ENCODE data around the gene GRID2IP. TPM values are rescaled to one million over a fixed set of nuclear protein-coding genes. Genes with fewer than 3 reads are reported as not detected.

GRID2IP gene
- total RNA-seq, 4 donors from 2014 or later = 0.21 to 0.49 TPM; not detected in 2

DNA sequence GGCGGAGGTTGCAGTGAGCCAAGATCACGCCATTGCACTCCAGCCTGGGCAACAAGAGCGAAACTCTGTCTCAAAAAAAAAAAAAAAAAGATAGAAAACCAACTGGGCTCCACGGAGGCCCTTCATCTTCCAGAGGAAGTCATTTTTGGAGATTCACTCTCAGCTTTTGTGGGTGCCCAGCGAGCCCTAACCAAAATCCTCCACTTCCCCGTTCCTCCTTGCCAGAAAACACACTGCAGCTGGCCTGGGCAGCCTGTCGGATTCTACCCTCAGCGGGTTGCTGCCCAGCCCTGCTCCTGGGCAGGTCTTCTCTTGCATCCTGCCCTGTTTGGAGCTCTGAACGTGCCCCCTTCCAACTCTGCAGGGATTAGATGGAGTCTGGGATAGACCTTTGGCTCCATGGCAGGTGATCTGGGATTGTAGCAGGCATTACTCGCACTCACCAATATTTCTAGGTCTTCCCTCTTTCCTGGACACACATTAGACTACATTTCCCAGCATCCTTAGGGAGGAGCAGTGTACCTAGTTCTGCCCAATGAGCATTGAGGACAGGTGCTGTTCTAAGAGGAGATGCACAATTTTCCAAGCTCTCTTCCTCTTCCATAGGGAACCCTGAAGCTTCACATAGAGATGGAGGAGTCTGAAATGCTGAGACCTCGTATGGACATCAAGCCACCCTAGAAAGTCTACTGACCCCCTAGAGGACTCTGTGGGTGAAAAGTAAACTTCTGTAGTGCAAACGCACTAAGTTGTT, 4.6 kb downstream of the GRID2IP start:
- Histone ChIP-seq H3K27me3 (no peaks in the 10 kb centered on the region), H3K27ac (no peak overlapping the region)

DNA sequence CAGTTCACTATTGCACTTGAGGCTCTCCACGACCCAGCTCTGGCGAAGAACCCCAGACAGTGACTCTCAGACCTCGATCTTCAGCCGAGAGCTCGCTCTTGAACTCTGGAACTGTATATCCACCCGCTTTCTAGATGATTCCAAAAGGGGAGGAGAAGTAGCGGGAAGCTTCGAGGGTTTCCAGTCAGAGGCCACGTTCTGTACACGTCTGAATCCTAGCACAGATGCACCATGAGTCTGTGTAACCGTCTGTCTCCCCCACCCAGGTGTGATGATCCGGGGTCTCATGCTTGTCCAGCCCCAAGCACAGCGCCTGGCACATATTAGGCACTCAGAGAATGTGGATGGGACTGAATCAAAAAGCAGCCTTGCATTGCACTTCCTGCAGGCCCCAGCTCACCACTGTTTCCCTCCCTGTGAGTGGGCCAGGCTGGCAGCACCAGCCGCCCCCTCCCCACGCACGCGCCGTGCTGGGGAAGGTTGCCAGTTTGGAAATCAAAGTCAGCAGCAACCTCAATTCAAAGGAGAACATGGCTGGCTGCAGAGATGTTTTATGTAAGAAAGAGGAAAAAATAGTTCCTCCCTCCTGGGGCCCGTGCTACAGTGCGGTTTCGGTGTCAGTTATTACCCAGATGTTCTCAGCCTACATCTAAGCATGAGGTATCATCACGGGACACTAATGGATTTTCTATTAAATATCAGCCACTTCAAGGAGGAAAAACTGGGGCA, 5.7 kb downstream of the GRID2IP start:
- intact Hi-C loops (cut with DNase I; ENCODE audit: low total_unique reads) = no loop called here
- H3K4me1 ChIP-seq = no peaks in the 10 kb centered on the region
- no peaks in the 10 kb centered on the region for H3K9me3 ChIP-seq
- no peaks in the 10 kb centered on the region for H3K27me3 ChIP-seq
- H3K27ac ChIP-seq = no peak overlapping the region
- DNase-seq = no peak
- TF ChIP-seq, protein P1, sequence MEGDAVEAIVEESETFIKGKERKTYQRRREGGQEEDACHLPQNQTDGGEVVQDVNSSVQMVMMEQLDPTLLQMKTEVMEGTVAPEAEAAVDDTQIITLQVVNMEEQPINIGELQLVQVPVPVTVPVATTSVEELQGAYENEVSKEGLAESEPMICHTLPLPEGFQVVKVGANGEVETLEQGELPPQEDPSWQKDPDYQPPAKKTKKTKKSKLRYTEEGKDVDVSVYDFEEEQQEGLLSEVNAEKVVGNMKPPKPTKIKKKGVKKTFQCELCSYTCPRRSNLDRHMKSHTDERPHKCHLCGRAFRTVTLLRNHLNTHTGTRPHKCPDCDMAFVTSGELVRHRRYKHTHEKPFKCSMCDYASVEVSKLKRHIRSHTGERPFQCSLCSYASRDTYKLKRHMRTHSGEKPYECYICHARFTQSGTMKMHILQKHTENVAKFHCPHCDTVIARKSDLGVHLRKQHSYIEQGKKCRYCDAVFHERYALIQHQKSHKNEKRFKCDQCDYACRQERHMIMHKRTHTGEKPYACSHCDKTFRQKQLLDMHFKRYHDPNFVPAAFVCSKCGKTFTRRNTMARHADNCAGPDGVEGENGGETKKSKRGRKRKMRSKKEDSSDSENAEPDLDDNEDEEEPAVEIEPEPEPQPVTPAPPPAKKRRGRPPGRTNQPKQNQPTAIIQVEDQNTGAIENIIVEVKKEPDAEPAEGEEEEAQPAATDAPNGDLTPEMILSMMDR (IDR thresholded peaks at IDR 0.05) = no peak
- no peak overlapping the region for H3K4me3 ChIP-seq
- no peaks in the 10 kb centered on the region for H3K36me3 ChIP-seq

More for the DNA sequence above, 4.6 kb downstream of the GRID2IP start:
- no peaks in the 10 kb centered on the region for H3K9me3 ChIP-seq
- no peak for DNase-seq
- TF ChIP-seq, protein P1 (IDR thresholded peaks at IDR 0.05) = no peak
- TF ChIP-seq POLR2A (IDR thresholded peaks at IDR 0.05) = no peak
- H3K4me3 ChIP-seq = no peak overlapping the region
- no peaks in the 10 kb centered on the region for H3K36me3 ChIP-seq
- no peaks in the 10 kb centered on the region for H3K4me1 ChIP-seq
- intact Hi-C loops (cut with DNase I; ENCODE audit: low total_unique reads) = no loop called here

DNA sequence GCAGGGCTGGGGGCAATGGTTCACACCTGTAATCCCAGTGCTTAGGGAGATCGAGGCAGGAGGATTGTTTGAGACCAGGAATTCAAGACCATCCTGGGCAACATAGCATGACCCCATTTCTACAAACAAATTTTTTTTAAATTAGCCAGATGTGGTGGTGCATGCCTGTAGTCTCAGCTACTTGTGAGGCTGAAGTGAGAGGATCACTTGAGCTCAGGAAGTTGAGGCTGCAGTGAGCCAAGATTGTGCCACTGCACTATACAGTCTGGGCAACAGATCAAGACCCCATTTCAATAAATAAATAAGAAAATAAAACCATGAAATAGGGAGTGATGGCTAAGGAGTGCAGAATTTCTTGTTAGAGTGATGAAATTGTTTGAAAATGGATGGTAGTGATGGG, 8.9 kb downstream of the GRID2IP start:
- no peak for DNase-seq
- Histone ChIP-seq H3K9me3 (no peaks in the 10 kb centered on the region), H3K27ac (no peak overlapping the region), H3K27me3 (peaks cover 0 to 8% of the 10 kb centered on the region in 2 donors), H3K4me3 (no peak overlapping the region), H3K36me3 (no peaks in the 10 kb centered on the region), H3K4me1 (no peaks in the 10 kb centered on the region)
- TF ChIP-seq POLR2A (IDR thresholded peaks at IDR 0.05) = no peak
- TF ChIP-seq, protein P1 (IDR thresholded peaks at IDR 0.05) = no peak
- intact Hi-C loops (cut with DNase I; ENCODE audit: low total_unique reads) = no loop called here

DNA sequence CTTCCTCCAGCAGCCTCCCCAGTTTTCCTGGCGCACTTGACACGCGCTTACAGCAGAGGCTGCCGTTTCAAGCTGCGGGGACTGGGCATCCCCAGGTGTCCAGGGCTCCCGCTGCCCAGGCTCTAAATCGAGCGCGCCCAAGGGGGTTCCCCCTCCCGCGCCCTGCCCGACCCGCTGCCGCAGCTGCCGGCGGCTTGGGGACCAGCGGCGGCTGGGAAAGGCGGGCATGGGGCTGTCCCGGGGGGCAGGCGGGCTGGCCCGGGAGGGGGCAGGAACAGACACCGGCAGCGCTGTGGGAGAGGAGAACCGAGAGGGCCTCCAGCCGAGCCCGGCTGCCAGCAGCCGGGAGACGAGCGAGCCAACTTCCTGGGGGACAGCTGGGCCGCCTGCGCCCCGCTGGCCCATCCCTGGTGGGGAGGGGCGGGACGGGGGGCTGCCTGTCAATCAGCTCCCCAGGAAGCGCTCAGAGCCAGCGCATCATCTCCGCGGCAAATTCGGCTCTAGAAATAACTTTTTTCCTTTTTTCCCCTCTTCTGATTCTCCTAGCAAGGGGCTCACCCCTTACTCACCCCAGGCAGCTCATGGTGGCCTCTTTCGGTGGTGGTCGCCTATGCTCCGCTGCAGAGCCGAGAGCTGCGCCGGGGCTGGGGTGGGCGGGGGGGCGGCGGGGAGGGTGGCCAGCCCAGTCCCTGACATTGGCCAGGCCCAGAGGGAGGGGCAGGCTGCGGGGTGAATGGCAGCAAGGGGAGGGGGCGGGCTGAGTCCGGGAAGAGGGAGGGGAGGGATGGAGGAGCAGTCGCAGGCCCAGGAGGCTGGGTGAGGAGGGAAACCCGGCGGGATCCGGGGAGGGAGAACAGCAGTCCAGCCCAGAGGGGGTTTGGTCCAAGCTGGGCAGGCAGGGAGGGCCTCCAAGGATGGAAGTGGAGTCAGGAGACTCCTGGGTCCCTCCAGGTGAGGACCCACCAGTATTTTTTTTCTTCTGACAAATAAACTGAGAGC, 14.7 kb downstream of the GRID2IP start:
- Histone ChIP-seq H3K27me3 (peaks cover 0 to 15% of the 10 kb centered on the region in 2 donors), H3K9me3 (no peaks in the 10 kb centered on the region), H3K27ac (no peak overlapping the region), H3K4me1 (no peaks in the 10 kb centered on the region), H3K36me3 (no peaks in the 10 kb centered on the region), H3K4me3 (no peak overlapping the region)
- TF ChIP-seq, protein P1 (IDR thresholded peaks at IDR 0.05) = no peak
- no peak for TF ChIP-seq POLR2A (IDR thresholded peaks at IDR 0.05)
- intact Hi-C loops (cut with DNase I; ENCODE audit: low total_unique reads) = no loop called here
- DNase-seq = no peak

Data from uterus (tissue), 4 donors.